IMR-90 (cell line): ENCODE measurements around the gene SLC16A2. TPM values are rescaled to one million over a fixed set of nuclear protein-coding genes. Genes with fewer than 3 reads are reported as not detected.

Source experiments
- ATAC-seq: fragments of 200-7000 bp; cut with Tn5 transposase; 2 replicates; pipeline ENCODE4 v1.9.1; 2020; ENCODE audit warnings: low read depth, mild to moderate bottlenecking, moderate library complexity
- BruUV-seq: library from RNA; stranded (reverse); fragments of 400-500 nt; replicated peaks from 2 replicates; lab custom pipeline; 2021; lab: Mats Ljungman, UMichigan
- CTCF ChIA-PET: fragments of 300-600 bp; formaldehyde crosslinking; extraction: SDS; loops from one replicate; lab custom pipeline; 2021; ENCODE audit warnings: antibody characterized with exemption; lab: Yijun Ruan, JAX
- POLR2A ChIA-PET: fragments of 300-600 bp; sonication (Branson Sonifier 250); formaldehyde crosslinking; loops from one replicate; lab custom pipeline; 2022; ENCODE audit warnings: antibody characterized with exemption; ENCODE audit not compliant: unreplicated experiment; lab: Charles Lee
- DNase-seq: peaks from one replicate; pipeline ENCODE4 v3.0.0; 2013
- H2AFZ ChIP-seq: replicated peaks from 2 replicates; pipeline ENCODE3; 2013; ENCODE audit warnings: low read length, mild to moderate bottlenecking; ENCODE audit not compliant: poor library complexity
- H2AK5ac ChIP-seq: 2 replicates; pipeline ENCODE4 v1.6.1; 2013; ENCODE audit warnings: low read depth, low read length, inconsistent platforms
- H2AK9ac ChIP-seq: replicated peaks from 2 replicates; pipeline ENCODE3; 2013; ENCODE audit warnings: mild to moderate bottlenecking, low read depth, low read length, moderate library complexity; ENCODE audit not compliant: poor library complexity
- H2BK120ac ChIP-seq: 2 replicates; pipeline ENCODE4 v1.6.1; 2013; ENCODE audit warnings: low read depth, low read length, inconsistent platforms
- H2BK15ac ChIP-seq: 3 replicates; pipeline ENCODE4 v1.6.1; 2013; ENCODE audit warnings: low read depth, low read length, inconsistent platforms
- H2BK20ac ChIP-seq: 2 replicates; pipeline ENCODE4 v1.6.1; 2013; ENCODE audit warnings: low read depth, mild to moderate bottlenecking, inconsistent platforms, low read length, moderate library complexity
- H2BK5ac ChIP-seq: 2 replicates; pipeline ENCODE4 v1.6.1; 2013; ENCODE audit warnings: mild to moderate bottlenecking, low read depth, low read length, inconsistent platforms; ENCODE audit not compliant: poor library complexity, severe bottlenecking
- H3K14ac ChIP-seq: replicated peaks from 2 replicates; pipeline ENCODE4 v1.6.1; 2013; ENCODE audit warnings: low read depth, low read length, inconsistent platforms
- H3K18ac ChIP-seq: 2 replicates; pipeline ENCODE4 v1.6.1; 2013; ENCODE audit warnings: low read depth, low read length, control low read depth
- H3K23ac ChIP-seq: 2 replicates; pipeline ENCODE4 v1.6.1; 2013; ENCODE audit warnings: low read depth, low read length, inconsistent platforms
- H3K27ac ChIP-seq: 2 replicates; pipeline ENCODE4 v1.5.1; 2013; ENCODE audit warnings: mild to moderate bottlenecking, control low read depth, low read length; ENCODE audit not compliant: insufficient read depth
- H3K27me3 ChIP-seq: 2 replicates; pipeline ENCODE4 v1.6.1; 2013; ENCODE audit warnings: low read length; ENCODE audit not compliant: control insufficient read depth, insufficient read depth
- H3K36me3 ChIP-seq: 2 replicates; pipeline ENCODE4 v1.6.1; 2013; ENCODE audit warnings: low read length, mixed read lengths; ENCODE audit not compliant: control insufficient read depth, insufficient read depth
- H3K4ac ChIP-seq: 2 replicates; pipeline ENCODE4 v1.6.1; 2013; ENCODE audit warnings: low read depth, low read length, inconsistent platforms
- H3K4me1 ChIP-seq: 2 replicates; pipeline ENCODE4 v1.6.1; 2013; ENCODE audit warnings: low read length, mixed read lengths; ENCODE audit not compliant: control insufficient read depth, insufficient read depth
- H3K4me2 ChIP-seq: 2 replicates; pipeline ENCODE4 v1.6.1; 2013; ENCODE audit warnings: low read depth, mild to moderate bottlenecking, control low read depth, low read length, moderate library complexity
- H3K4me3 ChIP-seq: 2 replicates; pipeline ENCODE4 v1.5.1; 2013; ENCODE audit warnings: low read depth, mild to moderate bottlenecking, control low read depth, low read length, moderate library complexity; ENCODE audit not compliant: insufficient read depth
- H3K56ac ChIP-seq: 2 replicates; pipeline ENCODE4 v1.6.1; 2013; ENCODE audit warnings: low read length, inconsistent platforms; ENCODE audit not compliant: insufficient read depth; ENCODE audit errors: extremely low read depth
- H3K79me1 ChIP-seq, 2 experiments: 2 replicates each; pipeline ENCODE4 v1.6.1; 2013; ENCODE audit warnings: low read length in 2 of 2, inconsistent platforms in 1 of 2, low read depth in 1 of 2
- H3K9ac ChIP-seq: 2 replicates; pipeline ENCODE4 v1.6.1; 2013; ENCODE audit warnings: low read depth, low read length, control low read depth
- H3K9me1 ChIP-seq: 2 replicates; pipeline ENCODE4 v1.6.1; 2013; ENCODE audit warnings: low read length, inconsistent platforms; ENCODE audit not compliant: insufficient read depth
- H3K9me3 ChIP-seq: 2 replicates; pipeline ENCODE4 v1.6.1; 2013; ENCODE audit warnings: low read length; ENCODE audit not compliant: control insufficient read depth, insufficient read depth
- H4K20me1 ChIP-seq: 2 replicates; pipeline ENCODE4 v1.6.1; 2013; ENCODE audit warnings: low read length, inconsistent platforms; ENCODE audit not compliant: insufficient read depth
- H4K5ac ChIP-seq: 2 replicates; pipeline ENCODE4 v1.6.1; 2013; ENCODE audit warnings: mild to moderate bottlenecking, low read depth, low read length, control low read depth
- H4K8ac ChIP-seq, 2 experiments: 2 replicates each; pipeline ENCODE4 v1.6.1; 2013; ENCODE audit warnings: low read depth in 2 of 2, low read length in 2 of 2, control low read depth in 1 of 2, inconsistent platforms in 1 of 2
- H4K91ac ChIP-seq: 2 replicates; pipeline ENCODE4 v1.6.1; 2013; ENCODE audit warnings: low read depth, low read length, inconsistent platforms; ENCODE audit not compliant: insufficient read depth
- BHLHE40 ChIP-seq: fragments of 150-350 bp; IDR thresholded peaks from 2 replicates; pipeline ENCODE4 v1.6.1; 2016; ENCODE audit warnings: mild to moderate bottlenecking, low read depth, low read length
- CEBPB ChIP-seq: IDR thresholded peaks from 2 replicates; pipeline ENCODE4 v1.6.1; 2012; ENCODE audit warnings: low read depth, low read length, improper control_type of control experiment
- CHD1 ChIP-seq: IDR thresholded peaks from 2 replicates; pipeline ENCODE4 v1.6.1; 2012; ENCODE audit warnings: low read depth, low read length, improper control_type of control experiment
- CTCF ChIP-seq: conservative IDR thresholded peaks from 2 replicates; pipeline ENCODE4 v1.5.1; 2012; ENCODE audit warnings: mild to moderate bottlenecking, low read depth, low read length, improper control_type of control experiment
- FOS ChIP-seq: fragments of 150-350 bp; IDR thresholded peaks from 2 replicates; pipeline ENCODE4 v1.6.1; 2016; ENCODE audit warnings: low read depth, low read length
- MAFK ChIP-seq: IDR thresholded peaks from 2 replicates; pipeline ENCODE4 v1.6.1; 2012; ENCODE audit warnings: low read depth, low read length, improper control_type of control experiment
- MAZ ChIP-seq: IDR thresholded peaks from 2 replicates; pipeline ENCODE4 v1.6.1; 2012; ENCODE audit warnings: low read depth, mild to moderate bottlenecking, low read length, improper control_type of control experiment, moderate library complexity, borderline replicate concordance
- MXI1 ChIP-seq: IDR thresholded peaks from 2 replicates; pipeline ENCODE4 v1.6.1; 2012; ENCODE audit warnings: low read depth, mild to moderate bottlenecking, low read length, moderate library complexity, borderline replicate concordance
- NFE2L2 ChIP-seq: fragments of 150-350 bp; IDR thresholded peaks from 2 replicates; pipeline ENCODE4 v1.6.1; 2016; ENCODE audit warnings: low read depth, mild to moderate bottlenecking, low read length
- POLR2A ChIP-seq: IDR thresholded peaks from 2 replicates; pipeline ENCODE4 v1.6.1; 2012; ENCODE audit warnings: mild to moderate bottlenecking, low read depth, low read length
- RAD21 ChIP-seq: IDR thresholded peaks from 2 replicates; pipeline ENCODE4 v1.6.1; 2012; ENCODE audit warnings: low read length, improper control_type of control experiment
- RCOR1 ChIP-seq: IDR thresholded peaks from 2 replicates; pipeline ENCODE4 v1.6.1; 2012; ENCODE audit warnings: mild to moderate bottlenecking, low read length, improper control_type of control experiment; ENCODE audit not compliant: insufficient replicate concordance
- RFX5 ChIP-seq: IDR thresholded peaks from 2 replicates; pipeline ENCODE4 v1.8.0; 2012; ENCODE audit warnings: low read depth, mild to moderate bottlenecking, low read length, moderate library complexity
- SMC3 ChIP-seq: fragments of 150-350 bp; IDR thresholded peaks from 2 replicates; pipeline ENCODE4 v1.6.1; 2016; ENCODE audit warnings: low read depth, mild to moderate bottlenecking, antibody characterized with exemption, low read length, moderate library complexity
- USF2 ChIP-seq: fragments of 150-350 bp; IDR thresholded peaks from 2 replicates; pipeline ENCODE4 v1.6.1; 2017; ENCODE audit warnings: mild to moderate bottlenecking, antibody characterized with exemption, low read length, low read depth
- dilution Hi-C: fragments of 300-500 bp; cut with HindIII; formaldehyde crosslinking; loops from one replicate; pipeline ENCODE4 v1.14.3; 2018; ENCODE audit warnings: low sequenced_read_pairs; ENCODE audit not compliant: unreplicated experiment
- in situ Hi-C: fragments of 300-500 bp; cut with MboI; formaldehyde crosslinking; loops from 3 replicates; pipeline ENCODE4 v1.14.3; 2019; ENCODE audit warnings: low sequenced_read_pairs, inconsistent platforms, mixed read lengths
- intact Hi-C: fragments of 100-400 bp; cut with micrococcal nuclease; formaldehyde crosslinking; loops from 2 replicates; pipeline ENCODE4 v1.10.0; 2022
- polyA plus RNA-seq, 3 experiments: library from polyadenylated mRNA; depleted of rRNA; stranded (reverse); fragments of >200 nt; gene quantifications; 2 replicates each; pipeline ENCODE4 v1.2.3, GENCODE V29; 2012; ENCODE audit warnings: low replicate concordance in 1 of 3
- total RNA-seq: library from RNA; depleted of rRNA; stranded (reverse); fragments of >200 nt; gene quantifications from 2 replicates; pipeline ENCODE4 v1.2.3, GENCODE V29; 2012
- TF ChIP-seq, protein P1 (sequence below): fragments of 150-350 bp; IDR thresholded peaks from 2 replicates; pipeline ENCODE4 v1.6.1; 2016; ENCODE audit warnings: low read depth, mild to moderate bottlenecking, low read length, moderate library complexity, borderline replicate concordance

The SLC16A2 gene
- total and polyA plus RNA-seq, 2 of the 4 experiments (the other 2 are of a cell fraction) = 6.1 to 23.8 TPM

- H3K36me3 ChIP-seq = no peaks in the 10 kb centered on the region
- CTCF ChIA-PET = no interaction called here
- POLR2A ChIA-PET = no interaction called here
- H3K27ac ChIP-seq = no peak overlapping the region
- no peaks in the 10 kb centered on the region for H3K79me1 ChIP-seq
- DNase-seq (no peak), ATAC-seq (no peak)
- H4K20me1 ChIP-seq = no peaks in the 10 kb centered on the region; the same call in 1 of the 2 replicates
- no peak overlapping the region for H3K4ac ChIP-seq
- no peak overlapping the region for H2AK5ac ChIP-seq
- H2BK5ac ChIP-seq = no peak overlapping the region
- H4K5ac ChIP-seq = no peak overlapping the region
- TF ChIP-seq RCOR1 (no peak), RFX5 (no peak), MAFK (no peak), MAZ (no peak), USF2 (no peak), NFE2L2 (no peak), POLR2A (no peak), BHLHE40 (no peak), SMC3 (no peak), CHD1 (no peak), FOS (no peak), CEBPB (no peak), RAD21 (no peak), CTCF (no peak), MXI1 (no peak)
- TF ChIP-seq, protein P1, sequence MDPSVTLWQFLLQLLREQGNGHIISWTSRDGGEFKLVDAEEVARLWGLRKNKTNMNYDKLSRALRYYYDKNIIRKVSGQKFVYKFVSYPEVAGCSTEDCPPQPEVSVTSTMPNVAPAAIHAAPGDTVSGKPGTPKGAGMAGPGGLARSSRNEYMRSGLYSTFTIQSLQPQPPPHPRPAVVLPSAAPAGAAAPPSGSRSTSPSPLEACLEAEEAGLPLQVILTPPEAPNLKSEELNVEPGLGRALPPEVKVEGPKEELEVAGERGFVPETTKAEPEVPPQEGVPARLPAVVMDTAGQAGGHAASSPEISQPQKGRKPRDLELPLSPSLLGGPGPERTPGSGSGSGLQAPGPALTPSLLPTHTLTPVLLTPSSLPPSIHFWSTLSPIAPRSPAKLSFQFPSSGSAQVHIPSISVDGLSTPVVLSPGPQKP = no peak
- in situ Hi-C loops = no loop called here
- H3K4me3 ChIP-seq = no peak overlapping the region
- no peak overlapping the region for H4K8ac ChIP-seq
- H3K9me3 ChIP-seq = no peaks in the 10 kb centered on the region
- no peak overlapping the region for H2AK9ac ChIP-seq
- no TSS peak for BruUV-seq
- H3K14ac ChIP-seq = no peak overlapping the region
- no peak overlapping the region for H2BK15ac ChIP-seq
- H2BK120ac ChIP-seq = no peak overlapping the region
- no peaks in the 10 kb centered on the region for H3K9me1 ChIP-seq
- H3K4me1 ChIP-seq = no peaks in the 10 kb centered on the region
- no peak overlapping the region for H3K4me2 ChIP-seq
- no peak overlapping the region for H2AFZ ChIP-seq
- intact Hi-C loops = no loop called here
- H3K56ac ChIP-seq = no peak overlapping the region
- no peak overlapping the region for H3K18ac ChIP-seq
- H3K23ac ChIP-seq = no peak overlapping the region
- no peak overlapping the region for H3K9ac ChIP-seq
- no peak overlapping the region for H4K91ac ChIP-seq
- dilution Hi-C loops = no loop called here
- H3K27me3 ChIP-seq = no peaks in the 10 kb centered on the region; the same call in 1 of the 2 replicates
- H2BK20ac ChIP-seq = no peak overlapping the region
Measured at GRCh38 chrX:74467656-74468055, 46.4 kb downstream of the SLC16A2 start.
